Small intestine (tissue), 7 donors: ENCODE data around the gene UBA1. TPM values are rescaled to one million over a fixed set of nuclear protein-coding genes. Genes with fewer than 3 reads are reported as not detected.
"Not testable (repeated sequence)": the region's sequence is repeated elsewhere in the genome, so short reads cannot be mapped to it uniquely, and the experiment has no call there.

ENCODE experiments used
- DNase-seq, 2 donors: peaks; one replicate each; pipeline versions ENCODE4 v3.0.0 to v3.0.0-alpha.2; 2013
- FAIRE-seq: peaks from 2 replicates; lab custom pipeline; 2012; peaks lifted over from hg19 to GRCh38; lab: Jason Lieb, UNC
- H3K27ac ChIP-seq, 3 donors: one replicate each; pipeline ENCODE4 v1.5.1; 2013; ENCODE audit warnings: low read length in 2 of 3, mild to moderate bottlenecking in 2 of 3, control low read depth in 1 of 3, inconsistent platforms in 1 of 3, low read depth in 1 of 3, moderate library complexity in 1 of 3
- H3K27me3 ChIP-seq, 3 donors: one replicate each; pipeline ENCODE4 v1.6.1; 2013; ENCODE audit warnings: low read length in 3 of 3, inconsistent platforms in 1 of 3; ENCODE audit not compliant: control insufficient read depth in 3 of 3, insufficient read depth in 3 of 3
- H3K36me3 ChIP-seq, 3 donors: one replicate each; pipeline ENCODE4 v1.6.1; 2013; ENCODE audit warnings: low read length in 3 of 3, inconsistent platforms in 1 of 3, low read depth in 1 of 3, mild to moderate bottlenecking in 1 of 3, moderate library complexity in 1 of 3; ENCODE audit not compliant: control insufficient read depth in 3 of 3, insufficient read depth in 2 of 3
- H3K4me1 ChIP-seq, 3 donors: one replicate each; pipeline ENCODE4 v1.6.1; 2013; ENCODE audit warnings: low read length in 2 of 3, inconsistent platforms in 1 of 3, low read depth in 1 of 3, mild to moderate bottlenecking in 1 of 3, moderate library complexity in 1 of 3; ENCODE audit not compliant: control insufficient read depth in 3 of 3, insufficient read depth in 2 of 3
- H3K4me3 ChIP-seq, 3 donors: one replicate each; pipeline ENCODE4 v1.5.1; 2013; ENCODE audit warnings: low read length in 3 of 3, control low read depth in 1 of 3, inconsistent platforms in 1 of 3, low read depth in 1 of 3, mild to moderate bottlenecking in 1 of 3, moderate library complexity in 1 of 3
- H3K9me3 ChIP-seq, 2 donors: one replicate each; pipeline ENCODE4 v1.6.1; 2013; ENCODE audit warnings: low read depth in 1 of 2, low read length in 1 of 2; ENCODE audit not compliant: control insufficient read depth in 2 of 2, insufficient read depth in 1 of 2
- WGBS, 3 donors: extraction: QIAGEN DNeasy Blood & Tissue Kit; methylation state at CpG; one replicate each; pipeline ENCODE4 v1.1.7; 2013; 5-methylcytosine and 5-hydroxymethylcytosine counted together
- polyA plus RNA-seq, 4 donors: library from polyadenylated mRNA; stranded (reverse) in 3 of 4; unstranded in 1 of 4; fragments of 200-250 nt in 3 of 4; fragments of 120-200 nt in 1 of 4; gene quantifications; one replicate each; pipeline versions ENCODE4 v1.2.1 to v1.2.3, GENCODE V29; 2013
- donor health status: healthy with polysubstance abuse.
- donor health status: control.
- donor health status: control.
- donor health status: Bipolar disorder and iron deficiency.
- donor health status: healthy.

The UBA1 gene
- polyA plus RNA-seq, 4 donors, result 90.5 to 148 (median 98.3) TPM

GRCh38 chrX:47247999-47248320 lies 54.3 kb downstream of the UBA1 start:
- Histone ChIP-seq H3K9me3 (no peaks in the 10 kb centered on the region), H3K4me3 (no peak overlapping the region), H3K4me1 (no peaks in the 10 kb centered on the region), H3K36me3 (peaks cover 0 to 43% (median 6%) of the 10 kb centered on the region in 3 donors), H3K27me3 (no peaks in the 10 kb centered on the region), H3K27ac (no peak overlapping the region)
- FAIRE-seq (no peak), DNase-seq (no peak)
- 59 to 75% (median 73%) methylated on average over 12 to 13 of the region's 13 CpGs for WGBS, 3 donors

DNA sequence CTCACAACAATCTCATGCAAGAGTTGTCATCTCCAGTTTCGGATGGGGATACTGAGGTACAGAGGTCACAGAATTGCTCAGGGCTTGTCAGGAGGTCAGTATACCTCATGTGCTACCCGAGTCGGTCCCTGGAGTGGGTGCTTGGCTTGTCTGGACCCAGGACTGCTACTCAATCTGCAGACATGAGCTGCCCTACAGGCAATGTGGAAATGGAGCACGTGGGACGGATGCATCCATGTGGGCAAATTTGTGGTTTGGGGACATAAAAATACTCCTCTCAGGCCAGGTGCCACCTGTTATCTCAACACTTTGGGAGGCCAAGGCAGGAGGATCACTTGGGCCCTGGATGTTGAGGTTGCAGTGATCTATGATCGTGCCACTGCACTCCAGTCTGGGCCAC lies 54.9 kb downstream of the UBA1 start:
- 80 to 88% (median 87%) methylated on average over 6 of the region's 6 CpGs for WGBS, 3 donors
- H3K4me1 ChIP-seq, result no peaks in the 10 kb centered on the region
- DNase-seq (no peak), FAIRE-seq (no peak)
- H3K36me3 ChIP-seq, result peaks cover 0 to 38% (median 6%) of the 10 kb centered on the region in 3 donors
- H3K27ac ChIP-seq, result no peak overlapping the region
- no peak overlapping the region for H3K4me3 ChIP-seq
- no peaks in the 10 kb centered on the region for H3K27me3 ChIP-seq
- H3K9me3 ChIP-seq, result no peaks in the 10 kb centered on the region

GRCh38 chrX:47250017-47250347 lies 56.4 kb downstream of the UBA1 start:
- Histone ChIP-seq H3K27ac (no peak overlapping the region), H3K9me3 (no peaks in the 10 kb centered on the region), H3K4me1 (no peaks in the 10 kb centered on the region), H3K36me3 (peaks cover 0 to 27% (median 4%) of the 10 kb centered on the region in 3 donors), H3K4me3 (no peak overlapping the region), H3K27me3 (no peaks in the 10 kb centered on the region)
- no peak for FAIRE-seq
- 47 to 87% (median 81%) methylated on average over 3 to 6 of the region's 6 CpGs for WGBS, 3 donors
- DNase-seq, result no peak

GRCh38 chrX:47257620-47258019 lies 64.0 kb downstream of the UBA1 start:
- FAIRE-seq, H3K36me3 ChIP-seq, H3K4me3 ChIP-seq, H3K4me1 ChIP-seq, H3K9me3 ChIP-seq, H3K27me3 ChIP-seq, DNase-seq, H3K27ac ChIP-seq: not testable (repeated sequence)
- 87 to 89% (median 89%) methylated on average over 11 to 12 of the region's 12 CpGs for WGBS, 3 donors

Other genes starting within 250 kb of the UBA1 start
- 100 to 1,000 TPM in 1 of 4 donors, 10 to 100 TPM in 2, 1 to 10 TPM in 1; 1.8 to 315 (median 33.0) TPM for gene RGN, start 115.4 kb upstream of the UBA1 start, polyA plus RNA-seq
- 100 to 1,000 TPM in 2 of 4 donors, 10 to 100 TPM in 2; 78.1 to 109 (median 98.8) TPM for gene NDUFB11, start 49.1 kb upstream of the UBA1 start, polyA plus RNA-seq
- 10 to 100 TPM; 27.8 to 41.2 (median 35.7) TPM for gene RBM10, start 48.6 kb upstream of the UBA1 start, polyA plus RNA-seq
- 10 to 100 TPM; 48.9 to 75.8 (median 57.2) TPM for gene CDK16, start 24.9 kb downstream of the UBA1 start, polyA plus RNA-seq
- 10 to 100 TPM in 2 of 4 donors, 1 to 10 TPM in 2; 4.0 to 52.3 (median 11.9) TPM for gene USP11, start 39.2 kb downstream of the UBA1 start, polyA plus RNA-seq
- gene ZNF157, start 176.7 kb downstream of the UBA1 start, polyA plus RNA-seq, result under 1 TPM in 2 of 4 donors, not detected in 2; 0.04 to 0.12 TPM